ENCODE results near the gene SHISA8.

SHISA8 gene

GRCh38 chr22:41912338-41913039, 2.4 kb downstream of the SHISA8 start:
- Histone ChIP-seq H3K27ac (no peak overlapping the region), H3K9me3 (ENCODE audit: control insufficient read depth, low read length) (no peaks in the 10 kb centered on the region), H3K27me3 (ENCODE audit: control insufficient read depth, insufficient read depth, low read length) (peaks cover 4% of the 10 kb centered on the region), H3K4me1 (peaks cover 2% of the 10 kb centered on the region), H3K79me2 (no peaks in the 10 kb centered on the region), H2AFZ (no peak overlapping the region), H3K9ac (no peak overlapping the region), H3K4me3 (ENCODE audit: low read depth, low read length) (no peak overlapping the region), H3K36me3 (ENCODE audit: control insufficient read depth, insufficient read depth, low read length) (no peaks in the 10 kb centered on the region), H3K4me2 (ENCODE audit: low read length) (no peak overlapping the region)
- TF ChIP-seq CTCF (IDR thresholded peaks at IDR 0.05), result no peak

- Histone ChIP-seq H3K4me2 (ENCODE audit: low read length) (no peak overlapping the region), H3K9me3 (ENCODE audit: control insufficient read depth, low read length) (no peaks in the 10 kb centered on the region), H3K9ac (no peak overlapping the region), H3K27me3 (ENCODE audit: control insufficient read depth, insufficient read depth, low read length) (peaks cover 4% of the 10 kb centered on the region), H2AFZ (no peak overlapping the region), H3K36me3 (ENCODE audit: control insufficient read depth, insufficient read depth, low read length) (no peaks in the 10 kb centered on the region), H3K4me1 (peaks cover 2% of the 10 kb centered on the region), H3K27ac (no peak overlapping the region), H3K79me2 (no peaks in the 10 kb centered on the region), H3K4me3 (ENCODE audit: low read depth, low read length) (no peak overlapping the region)
- TF ChIP-seq CTCF (IDR thresholded peaks at IDR 0.05), result no peak
Observed at GRCh38 chr22:41911001-41911611, 3.8 kb downstream of the SHISA8 start.

GRCh38 chr22:41910050-41911000, 4.5 kb downstream of the SHISA8 start:
- H3K9me3 ChIP-seq (ENCODE audit: control insufficient read depth, low read length), result no peaks in the 10 kb centered on the region
- H2AFZ ChIP-seq, result no peak overlapping the region
- H3K9ac ChIP-seq, result no peak overlapping the region
- peaks cover 2% of the 10 kb centered on the region for H3K4me1 ChIP-seq
- no peak overlapping the region for H3K4me3 ChIP-seq (ENCODE audit: low read depth, low read length)
- peaks cover 3% of the 10 kb centered on the region for H3K27me3 ChIP-seq (ENCODE audit: control insufficient read depth, insufficient read depth, low read length)
- H3K79me2 ChIP-seq, result no peaks in the 10 kb centered on the region
- H3K27ac ChIP-seq, result no peak overlapping the region
- no peaks in the 10 kb centered on the region for H3K36me3 ChIP-seq (ENCODE audit: control insufficient read depth, insufficient read depth, low read length)
- H3K4me2 ChIP-seq (ENCODE audit: low read length), result peak overlapping the region; percentile 40
- TF ChIP-seq CTCF (IDR thresholded peaks at IDR 0.05), result no peak

- H3K4me1 ChIP-seq, result peaks cover 2% of the 10 kb centered on the region
- H3K9ac ChIP-seq, result no peak overlapping the region
- TF ChIP-seq CTCF (IDR thresholded peaks at IDR 0.05), result no peak
- H3K79me2 ChIP-seq, result no peaks in the 10 kb centered on the region
- no peaks in the 10 kb centered on the region for H3K9me3 ChIP-seq (ENCODE audit: control insufficient read depth, low read length)
- H2AFZ ChIP-seq, result no peak overlapping the region
- H3K36me3 ChIP-seq (ENCODE audit: control insufficient read depth, insufficient read depth, low read length), result no peaks in the 10 kb centered on the region
- no peak overlapping the region for H3K4me2 ChIP-seq (ENCODE audit: low read length)
- no peaks in the 10 kb centered on the region for H3K27me3 ChIP-seq (ENCODE audit: control insufficient read depth, insufficient read depth, low read length)
- H3K4me3 ChIP-seq (ENCODE audit: low read depth, low read length), result no peak overlapping the region
- no peak overlapping the region for H3K27ac ChIP-seq
Observed at GRCh38 chr22:41909310-41910049, 5.4 kb downstream of the SHISA8 start.

Data from parathyroid adenoma (tissue), 2 donors.